Measurements from ENCODE around the gene C16orf78.

The C16orf78 gene

GRCh38 chr16:49382916-49383315, 9.3 kb downstream of the C16orf78 start:
- DNase-seq (ENCODE audit: low read depth in 1 of 2, low spot score in 1 of 2) = no peak

GRCh38 chr16:49395021-49395420, 21.4 kb downstream of the C16orf78 start:
- DNase-seq (ENCODE audit: low read depth in 1 of 2, low spot score in 1 of 2) = no peak

- DNase-seq (ENCODE audit: low read depth in 1 of 2, low spot score in 1 of 2) = no peak
These were observed 22.7 kb downstream of the C16orf78 start for GRCh38 chr16:49396206-49396720.

GRCh38 chr16:49398761-49399160, 25.2 kb downstream of the C16orf78 start:
- DNase-seq (ENCODE audit: low read depth in 1 of 2, low spot score in 1 of 2) = no peak

- no peak for DNase-seq (ENCODE audit: low read depth in 1 of 2, low spot score in 1 of 2)
These were observed 26.2 kb downstream of the C16orf78 start for GRCh38 chr16:49399594-49400364.

- DNase-seq (ENCODE audit: low read depth in 1 of 2, low spot score in 1 of 2) = no peak
These were observed 27.0 kb downstream of the C16orf78 start for GRCh38 chr16:49400611-49401010.

- DNase-seq (ENCODE audit: low read depth in 1 of 2, low spot score in 1 of 2) = no peak
These were observed 31.5 kb downstream of the C16orf78 start for GRCh38 chr16:49405123-49405522.

- no peak for DNase-seq (ENCODE audit: low read depth in 1 of 2, low spot score in 1 of 2)
These were observed 31.9 kb downstream of the C16orf78 start for GRCh38 chr16:49405530-49405929.

- DNase-seq (ENCODE audit: low read depth in 1 of 2, low spot score in 1 of 2) = peak; percentile 25 to 44
These were observed 34.4 kb downstream of the C16orf78 start for GRCh38 chr16:49407873-49408550.

- no peak for DNase-seq (ENCODE audit: low read depth in 1 of 2, low spot score in 1 of 2)
These were observed 35.5 kb downstream of the C16orf78 start for GRCh38 chr16:49409121-49409520.

- no peak for DNase-seq (ENCODE audit: low read depth in 1 of 2, low spot score in 1 of 2)
These were observed 36.6 kb downstream of the C16orf78 start for GRCh38 chr16:49410226-49410625.

GRCh38 chr16:49411121-49411970, 37.7 kb downstream of the C16orf78 start:
- no peak for DNase-seq (ENCODE audit: low read depth in 1 of 2, low spot score in 1 of 2)

GRCh38 chr16:49414671-49415070, 41.1 kb downstream of the C16orf78 start:
- DNase-seq (ENCODE audit: low read depth in 1 of 2, low spot score in 1 of 2) = no peak

- no peak for DNase-seq (ENCODE audit: low read depth in 1 of 2, low spot score in 1 of 2)
These were observed 41.5 kb downstream of the C16orf78 start for GRCh38 chr16:49415083-49415482.

- DNase-seq (ENCODE audit: low read depth in 1 of 2, low spot score in 1 of 2) = no peak
These were observed 42.5 kb downstream of the C16orf78 start for GRCh38 chr16:49416001-49416675.

- DNase-seq (ENCODE audit: low read depth in 1 of 2, low spot score in 1 of 2) = no peak
These were observed 43.8 kb downstream of the C16orf78 start for GRCh38 chr16:49417354-49417753.

- DNase-seq (ENCODE audit: low read depth in 1 of 2, low spot score in 1 of 2) = no peak
These were observed 45.4 kb downstream of the C16orf78 start for GRCh38 chr16:49419006-49419405.

- DNase-seq (ENCODE audit: low read depth in 1 of 2, low spot score in 1 of 2) = no peak
These were observed 46.3 kb downstream of the C16orf78 start for GRCh38 chr16:49419862-49420261.

- no peak for DNase-seq (ENCODE audit: low read depth in 1 of 2, low spot score in 1 of 2)
These were observed 49.3 kb downstream of the C16orf78 start for GRCh38 chr16:49422896-49423295.

- no peak for DNase-seq (ENCODE audit: low read depth in 1 of 2, low spot score in 1 of 2)
These were observed 51.4 kb downstream of the C16orf78 start for GRCh38 chr16:49424961-49425360.

- no peak for DNase-seq (ENCODE audit: low read depth in 1 of 2, low spot score in 1 of 2)
These were observed 54.2 kb downstream of the C16orf78 start for GRCh38 chr16:49427771-49428170.

All from activated T-helper 1 cell treated with anti-CD3 and anti-CD28 coated beads, Interleukin-2, amount 50 U/mL, for 16 hours (primary cell).